ENCODE measurements around the gene TFB2M. TPM values are rescaled to one million over a fixed set of nuclear protein-coding genes. Genes with fewer than 3 reads are reported as not detected.
A peak's percentile ranks its signal among the peaks of the same experiment; 100 is the strongest.

TFB2M gene
- total and polyA plus RNA-seq, 10 of the 15 experiments (the other 5 are each of a cell fraction or from before 2014, with no cell fraction given) = 25.2 to 66.0 (median 36.1) TPM

DNA sequence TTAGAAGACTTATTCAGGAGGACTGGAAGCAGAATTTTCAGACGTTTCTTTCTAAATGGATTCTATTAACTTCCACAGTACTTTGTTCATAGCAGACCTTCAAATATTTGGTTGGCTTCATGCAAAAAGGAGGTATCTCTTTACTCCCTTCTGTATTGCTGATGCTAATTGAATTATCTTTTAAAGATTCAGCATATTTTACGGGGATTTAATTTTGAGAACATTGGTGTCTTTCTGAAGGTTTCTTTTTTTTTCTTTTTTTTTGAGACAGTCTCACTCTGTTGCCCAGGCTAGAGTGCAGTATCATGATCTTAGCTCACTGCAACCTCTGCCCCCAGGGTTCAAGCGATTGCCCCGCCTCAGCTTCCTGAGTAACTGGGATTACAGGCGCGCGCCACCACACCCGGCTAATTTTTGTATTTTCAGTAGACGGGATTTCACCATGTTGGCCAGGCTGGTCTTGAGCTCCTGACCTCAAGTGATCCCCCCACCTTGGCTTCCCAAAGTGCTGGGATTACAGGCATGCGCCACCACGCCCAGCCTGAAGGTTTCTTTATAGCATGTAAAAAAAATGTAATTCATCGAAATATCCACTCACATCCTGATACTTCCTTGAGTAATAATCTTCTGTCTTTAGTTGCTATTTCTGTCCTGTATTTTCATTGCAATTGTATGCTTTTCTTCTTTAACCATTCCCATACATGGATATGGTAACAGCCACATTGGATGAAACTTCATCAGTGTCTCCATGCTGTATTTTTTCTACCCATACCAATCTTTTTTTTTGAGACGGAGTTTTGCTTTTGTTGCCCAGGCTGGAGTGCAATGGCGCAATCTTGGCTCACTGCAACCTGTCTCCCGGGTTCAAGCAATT, 14.7 kb upstream of the TFB2M start:
- no peak for FAIRE-seq
- intact Hi-C loops (cut with micrococcal nuclease; ENCODE audit: unreplicated experiment) = no loop called here
- TF ChIP-seq LARP7 (IDR thresholded peaks at IDR 0.05) (no peak), FOS (IDR thresholded peaks at IDR 0.05; ENCODE audit: borderline replicate concordance, extremely low read depth, insufficient read length) (no peak), ASH2L (IDR thresholded peaks at IDR 0.05; ENCODE audit: borderline replicate concordance, low read depth) (no peak), BCL11A (IDR thresholded peaks at IDR 0.05; ENCODE audit: low read depth, low read length) (no peak), KAT2A (conservative IDR thresholded peaks at IDR 0.05; ENCODE audit: control insufficient read depth, low read depth, low read length) (no peak), POLR2A (IDR thresholded peaks at IDR 0.05; ENCODE audit: low read depth, low read length) (no peak), HCFC1 (IDR thresholded peaks at IDR 0.05; ENCODE audit: low read length) (no peak), RELA (IDR thresholded peaks at IDR 0.05; ENCODE audit: borderline replicate concordance, partially characterized antibody) (no peak), ZNF207 (IDR thresholded peaks at IDR 0.05; ENCODE audit: borderline replicate concordance) (no peak), YY1 (IDR thresholded peaks at IDR 0.05; ENCODE audit: low read depth, low read length) (no peak), RCOR1 (conservative IDR thresholded peaks at IDR 0.05; ENCODE audit: low read depth, low read length) (no peak), CREM (IDR thresholded peaks at IDR 0.05; ENCODE audit: low read depth) (no peak), PML (IDR thresholded peaks at IDR 0.05; ENCODE audit: low read length) (no peak)
- TF ChIP-seq, protein P1, sequence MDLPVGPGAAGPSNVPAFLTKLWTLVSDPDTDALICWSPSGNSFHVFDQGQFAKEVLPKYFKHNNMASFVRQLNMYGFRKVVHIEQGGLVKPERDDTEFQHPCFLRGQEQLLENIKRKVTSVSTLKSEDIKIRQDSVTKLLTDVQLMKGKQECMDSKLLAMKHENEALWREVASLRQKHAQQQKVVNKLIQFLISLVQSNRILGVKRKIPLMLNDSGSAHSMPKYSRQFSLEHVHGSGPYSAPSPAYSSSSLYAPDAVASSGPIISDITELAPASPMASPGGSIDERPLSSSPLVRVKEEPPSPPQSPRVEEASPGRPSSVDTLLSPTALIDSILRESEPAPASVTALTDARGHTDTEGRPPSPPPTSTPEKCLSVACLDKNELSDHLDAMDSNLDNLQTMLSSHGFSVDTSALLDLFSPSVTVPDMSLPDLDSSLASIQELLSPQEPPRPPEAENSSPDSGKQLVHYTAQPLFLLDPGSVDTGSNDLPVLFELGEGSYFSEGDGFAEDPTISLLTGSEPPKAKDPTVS (IDR thresholded peaks at IDR 0.05; ENCODE audit: low read depth, low read length) = no peak
- TF ChIP-seq, protein P2, sequence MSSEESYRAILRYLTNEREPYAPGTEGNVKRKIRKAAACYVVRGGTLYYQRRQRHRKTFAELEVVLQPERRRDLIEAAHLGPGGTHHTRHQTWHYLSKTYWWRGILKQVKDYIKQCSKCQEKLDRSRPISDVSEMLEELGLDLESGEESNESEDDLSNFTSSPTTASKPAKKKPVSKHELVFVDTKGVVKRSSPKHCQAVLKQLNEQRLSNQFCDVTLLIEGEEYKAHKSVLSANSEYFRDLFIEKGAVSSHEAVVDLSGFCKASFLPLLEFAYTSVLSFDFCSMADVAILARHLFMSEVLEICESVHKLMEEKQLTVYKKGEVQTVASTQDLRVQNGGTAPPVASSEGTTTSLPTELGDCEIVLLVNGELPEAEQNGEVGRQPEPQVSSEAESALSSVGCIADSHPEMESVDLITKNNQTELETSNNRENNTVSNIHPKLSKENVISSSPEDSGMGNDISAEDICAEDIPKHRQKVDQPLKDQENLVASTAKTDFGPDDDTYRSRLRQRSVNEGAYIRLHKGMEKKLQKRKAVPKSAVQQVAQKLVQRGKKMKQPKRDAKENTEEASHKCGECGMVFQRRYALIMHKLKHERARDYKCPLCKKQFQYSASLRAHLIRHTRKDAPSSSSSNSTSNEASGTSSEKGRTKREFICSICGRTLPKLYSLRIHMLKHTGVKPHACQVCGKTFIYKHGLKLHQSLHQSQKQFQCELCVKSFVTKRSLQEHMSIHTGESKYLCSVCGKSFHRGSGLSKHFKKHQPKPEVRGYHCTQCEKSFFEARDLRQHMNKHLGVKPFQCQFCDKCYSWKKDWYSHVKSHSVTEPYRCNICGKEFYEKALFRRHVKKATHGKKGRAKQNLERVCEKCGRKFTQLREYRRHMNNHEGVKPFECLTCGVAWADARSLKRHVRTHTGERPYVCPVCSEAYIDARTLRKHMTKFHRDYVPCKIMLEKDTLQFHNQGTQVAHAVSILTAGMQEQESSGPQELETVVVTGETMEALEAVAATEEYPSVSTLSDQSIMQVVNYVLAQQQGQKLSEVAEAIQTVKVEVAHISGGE (CRISPR knock-in tag; IDR thresholded peaks at IDR 0.05) = no peak
- TF ChIP-seq, protein P3, sequence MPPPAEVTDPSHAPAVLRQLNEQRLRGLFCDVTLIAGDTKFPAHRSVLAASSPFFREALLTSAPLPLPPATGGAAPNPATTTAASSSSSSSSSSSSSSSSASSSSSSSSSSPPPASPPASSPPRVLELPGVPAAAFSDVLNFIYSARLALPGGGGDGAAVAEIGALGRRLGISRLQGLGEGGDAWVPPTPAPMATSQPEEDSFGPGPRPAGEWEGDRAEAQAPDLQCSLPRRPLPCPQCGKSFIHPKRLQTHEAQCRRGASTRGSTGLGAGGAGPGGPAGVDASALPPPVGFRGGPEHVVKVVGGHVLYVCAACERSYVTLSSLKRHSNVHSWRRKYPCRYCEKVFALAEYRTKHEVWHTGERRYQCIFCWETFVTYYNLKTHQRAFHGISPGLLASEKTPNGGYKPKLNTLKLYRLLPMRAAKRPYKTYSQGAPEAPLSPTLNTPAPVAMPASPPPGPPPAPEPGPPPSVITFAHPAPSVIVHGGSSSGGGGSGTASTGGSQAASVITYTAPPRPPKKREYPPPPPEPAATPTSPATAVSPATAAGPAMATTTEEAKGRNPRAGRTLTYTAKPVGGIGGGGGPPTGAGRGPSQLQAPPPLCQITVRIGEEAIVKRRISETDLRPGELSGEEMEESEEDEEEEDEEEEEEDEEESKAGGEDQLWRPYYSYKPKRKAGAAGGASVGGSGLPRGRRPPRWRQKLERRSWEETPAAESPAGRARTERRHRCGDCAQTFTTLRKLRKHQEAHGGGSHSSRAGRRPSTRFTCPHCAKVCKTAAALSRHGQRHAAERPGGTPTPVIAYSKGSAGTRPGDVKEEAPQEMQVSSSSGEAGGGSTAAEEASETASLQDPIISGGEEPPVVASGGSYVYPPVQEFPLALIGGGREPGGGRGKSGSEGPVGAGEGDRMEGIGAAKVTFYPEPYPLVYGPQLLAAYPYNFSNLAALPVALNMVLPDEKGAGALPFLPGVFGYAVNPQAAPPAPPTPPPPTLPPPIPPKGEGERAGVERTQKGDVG (CRISPR knock-in tag; IDR thresholded peaks at IDR 0.05) = no peak

More for the DNA sequence above, 14.7 kb upstream of the TFB2M start:
- SMC1A ChIA-PET (ENCODE audit: uncharacterized antibody, unreplicated experiment) = interaction anchor here (1.4 to 2.4 kb wide), 2 partner anchors 10 to 14 kb away, joined by 3 to 14 read pairs; partner anchors contain the start of genes CNST and TFB2M
- 84% methylated on average over 15 of the region's 15 CpGs for WGBS (ENCODE audit: insufficient coverage, insufficient replicate concordance, low lambda C conversion rate, missing lambda C conversion rate)
- H3K4me1 ChIP-seq (ENCODE audit: control insufficient read depth, insufficient read depth, low read length) = peaks cover 24% of the 10 kb centered on the region
- in situ Hi-C loops (cut with MboI) = no loop called here
- CTCF ChIA-PET = interaction anchor here (0.8 to 0.9 kb wide), 2 partner anchors 11 to 21 kb away, joined by 3 to 5 read pairs; no protein-coding TSS in a partner anchor
- H3K9ac ChIP-seq (ENCODE audit: control insufficient read depth, insufficient read depth, low read length) = no peak overlapping the region
- H3K27me3 ChIP-seq (replicated peaks in 1 of 2; ENCODE audit: control insufficient read depth in 2 of 2, insufficient read depth in 2 of 2, low read length in 1 of 2) = no peaks in the 10 kb centered on the region
- H3K27ac ChIP-seq (ENCODE audit: control insufficient read depth, insufficient read depth) = peak overlapping the region; percentile 30; the same call in 1 of the 2 replicates
- POLR2A ChIA-PET = interaction anchor here (1.7 kb wide), 1 partner anchor 14 kb away, joined by 7 read pairs; the partner anchor contains the start of genes CNST and TFB2M
- peak overlapping the region; percentile 81; the same call in 1 of the 2 replicates for H3K4me2 ChIP-seq (ENCODE audit: control insufficient read depth, insufficient read depth)
- DNase-seq (ENCODE audit: low read depth, low spot score) = no peak
- no peak for ATAC-seq
- no peak overlapping the region for H2AFZ ChIP-seq (ENCODE audit: control insufficient read depth, low read depth, low read length)
- no peaks in the 10 kb centered on the region for H3K9me3 ChIP-seq (replicated peaks; ENCODE audit: control insufficient read depth, insufficient read depth, low read length)
- no TSS peak for BruUV-seq (replicated peaks)
- peaks cover 41% of the 10 kb centered on the region for H3K79me2 ChIP-seq (ENCODE audit: control insufficient read depth, insufficient read depth, low read length)
- no peaks in the 10 kb centered on the region for H4K20me1 ChIP-seq (ENCODE audit: control insufficient read depth, insufficient read depth)
- RAD21 ChIA-PET (ENCODE audit: unreplicated experiment) = interaction anchor here (1.7 to 2.4 kb wide), 2 partner anchors 11 to 14 kb away, joined by 6 read pairs; no protein-coding TSS in a partner anchor
- no peak overlapping the region for H3K4me3 ChIP-seq
- H3K36me3 ChIP-seq (ENCODE audit: control insufficient read depth in 2 of 2, insufficient read depth in 2 of 2, low read length in 1 of 2) = peaks cover 2 to 7% of the 10 kb centered on the region in 2 experiments; a peak in 3 of 4 replicates
